Trophoblast cell (in vitro differentiated cells and primary cell): ENCODE results near the gene EPB42.

Experiments used
- DNase-seq, 2 donors: peaks; one replicate each; pipeline ENCODE4 v3.0.0-alpha.2; 2016
- H2AFZ ChIP-seq: 2 replicates; pipeline ENCODE4 v1.6.1; 2013; ENCODE audit warnings: low read length, moderate library complexity, mild to moderate bottlenecking; ENCODE audit not compliant: insufficient read depth, poor library complexity
- H2AK5ac ChIP-seq: 2 replicates; pipeline ENCODE4 v1.6.1; 2013; ENCODE audit warnings: mild to moderate bottlenecking, low read length
- H2BK120ac ChIP-seq: 2 replicates; pipeline ENCODE4 v1.6.1; 2013; ENCODE audit warnings: low read length, mild to moderate bottlenecking, moderate library complexity; ENCODE audit not compliant: insufficient read depth, poor library complexity
- H2BK12ac ChIP-seq: 2 replicates; pipeline ENCODE4 v1.6.1; 2013; ENCODE audit warnings: mild to moderate bottlenecking, low read length, moderate library complexity
- H2BK5ac ChIP-seq: 2 replicates; pipeline ENCODE4 v1.6.1; 2013; ENCODE audit warnings: low read length, low read depth, moderate library complexity, mild to moderate bottlenecking; ENCODE audit not compliant: poor library complexity
- H3K14ac ChIP-seq: 2 replicates; pipeline ENCODE4 v1.6.1; 2013; ENCODE audit warnings: mild to moderate bottlenecking, low read length
- H3K18ac ChIP-seq: 2 replicates; pipeline ENCODE4 v1.6.1; 2013; ENCODE audit warnings: mild to moderate bottlenecking, low read length
- H3K23ac ChIP-seq: 2 replicates; pipeline ENCODE4 v1.6.1; 2013; ENCODE audit warnings: low read length
- H3K27ac ChIP-seq: 2 replicates; pipeline ENCODE4 v1.5.1; 2013; ENCODE audit warnings: low read depth, mild to moderate bottlenecking, inconsistent platforms, low read length, moderate library complexity
- H3K27me3 ChIP-seq: 2 replicates; pipeline ENCODE4 v1.6.1; 2013; ENCODE audit warnings: inconsistent platforms, mild to moderate bottlenecking, low read length, moderate library complexity; ENCODE audit not compliant: insufficient read depth
- H3K36me3 ChIP-seq, 2 experiments: 1 replicate in 1 of 2; 2 replicates in 1 of 2; pipeline ENCODE4 v1.6.1; 2013; ENCODE audit warnings: low read length in 2 of 2, mild to moderate bottlenecking in 2 of 2, moderate library complexity in 1 of 2; ENCODE audit not compliant: insufficient read depth in 2 of 2, control insufficient read depth in 1 of 2
- H3K4ac ChIP-seq: 2 replicates; pipeline ENCODE4 v1.6.1; 2013; ENCODE audit warnings: low read depth, mild to moderate bottlenecking, low read length, moderate library complexity
- H3K4me1 ChIP-seq, 2 experiments: 1 replicate in 1 of 2; 2 replicates in 1 of 2; pipeline ENCODE4 v1.6.1; 2013; ENCODE audit warnings: low read length in 2 of 2, mild to moderate bottlenecking in 2 of 2, moderate library complexity in 1 of 2; ENCODE audit not compliant: insufficient read depth in 2 of 2, control insufficient read depth in 1 of 2
- H3K4me2 ChIP-seq: 2 replicates; pipeline ENCODE4 v1.6.1; 2013; ENCODE audit warnings: inconsistent platforms, mild to moderate bottlenecking, low read length, moderate library complexity
- H3K4me3 ChIP-seq: 2 replicates; pipeline ENCODE4 v1.5.1; 2013; ENCODE audit warnings: mild to moderate bottlenecking, low read depth, low read length, inconsistent platforms
- H3K79me1 ChIP-seq: one replicate; pipeline ENCODE4 v1.6.1; 2013; ENCODE audit warnings: low read length
- H3K79me2 ChIP-seq: 2 replicates; pipeline ENCODE4 v1.6.1; 2013; ENCODE audit warnings: low read length, mild to moderate bottlenecking; ENCODE audit not compliant: control insufficient read depth, insufficient read depth, poor library complexity
- H3K9ac ChIP-seq: 2 replicates; pipeline ENCODE4 v1.6.1; 2013; ENCODE audit warnings: mild to moderate bottlenecking, low read length
- H3K9me3 ChIP-seq: 2 replicates; pipeline ENCODE4 v1.6.1; 2013; ENCODE audit warnings: low read depth, mild to moderate bottlenecking, control low read depth, inconsistent platforms, low read length; ENCODE audit not compliant: insufficient read depth
- H4K12ac ChIP-seq: 2 replicates; pipeline ENCODE4 v1.6.1; 2013; ENCODE audit warnings: low read depth, mild to moderate bottlenecking, low read length, moderate library complexity
- H4K8ac ChIP-seq: 2 replicates; pipeline ENCODE4 v1.6.1; 2013; ENCODE audit warnings: low read depth, mild to moderate bottlenecking, low read length, moderate library complexity
- H4K91ac ChIP-seq: one replicate; pipeline ENCODE4 v1.6.1; 2013; ENCODE audit warnings: low read depth, mild to moderate bottlenecking, low read length, moderate library complexity
- WGBS: extraction: QIAGEN DNeasy Blood & Tissue Kit; methylation state at CpG from one replicate; pipeline ENCODE4 v1.1.7; 2013; ENCODE audit warnings: missing lambda C conversion rate; ENCODE audit not compliant: insufficient read length, insufficient coverage; ENCODE audit errors: extremely low coverage; 5-methylcytosine and 5-hydroxymethylcytosine counted together

Gene EPB42

DNA sequence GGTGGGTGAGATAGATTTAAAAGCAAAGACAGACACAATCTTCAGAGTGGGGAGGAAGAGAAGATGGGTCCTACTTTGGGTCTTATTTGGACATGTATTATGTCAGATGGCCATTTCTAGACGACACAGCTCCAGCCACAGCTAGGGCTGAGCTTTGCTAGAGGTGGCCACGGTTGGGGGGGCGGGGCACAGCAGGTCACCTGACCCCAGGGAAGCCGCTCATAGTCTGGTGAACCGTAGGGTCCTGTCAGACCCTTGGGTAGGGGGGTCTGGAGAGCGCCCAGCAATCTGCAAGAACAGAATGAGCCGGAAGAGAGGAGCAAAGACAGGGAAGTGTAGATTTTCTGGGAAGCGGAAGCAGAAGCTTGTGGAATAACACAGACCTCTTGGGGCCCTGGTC is 6.6 kb downstream of the EPB42 start:
- H3K9me3 ChIP-seq: no peaks in the 10 kb centered on the region
- no CpG with 5 or more reads among the region's 8 CpGs for WGBS
- no peak overlapping the region for H2BK12ac ChIP-seq
- no peaks in the 10 kb centered on the region for H3K4me1 ChIP-seq
- H3K14ac ChIP-seq: no peak overlapping the region
- no peak overlapping the region for H3K9ac ChIP-seq
- H3K4me2 ChIP-seq: no peak overlapping the region
- H3K27me3 ChIP-seq: no peaks in the 10 kb centered on the region
- no peak for DNase-seq
- no peak overlapping the region for H3K23ac ChIP-seq
- H3K36me3 ChIP-seq: no peaks in the 10 kb centered on the region
- no peak overlapping the region for H3K4me3 ChIP-seq
- H3K18ac ChIP-seq: no peak overlapping the region
- H3K79me1 ChIP-seq: no peaks in the 10 kb centered on the region
- no peak overlapping the region for H4K91ac ChIP-seq
- H2AK5ac ChIP-seq: no peak overlapping the region
- H3K79me2 ChIP-seq: no peaks in the 10 kb centered on the region
- no peak overlapping the region for H3K4ac ChIP-seq
- no peak overlapping the region for H2BK120ac ChIP-seq
- no peak overlapping the region for H2AFZ ChIP-seq
- no peak overlapping the region for H3K27ac ChIP-seq
- no peak overlapping the region for H2BK5ac ChIP-seq
- H4K8ac ChIP-seq: no peak overlapping the region
- no peak overlapping the region for H4K12ac ChIP-seq

DNA sequence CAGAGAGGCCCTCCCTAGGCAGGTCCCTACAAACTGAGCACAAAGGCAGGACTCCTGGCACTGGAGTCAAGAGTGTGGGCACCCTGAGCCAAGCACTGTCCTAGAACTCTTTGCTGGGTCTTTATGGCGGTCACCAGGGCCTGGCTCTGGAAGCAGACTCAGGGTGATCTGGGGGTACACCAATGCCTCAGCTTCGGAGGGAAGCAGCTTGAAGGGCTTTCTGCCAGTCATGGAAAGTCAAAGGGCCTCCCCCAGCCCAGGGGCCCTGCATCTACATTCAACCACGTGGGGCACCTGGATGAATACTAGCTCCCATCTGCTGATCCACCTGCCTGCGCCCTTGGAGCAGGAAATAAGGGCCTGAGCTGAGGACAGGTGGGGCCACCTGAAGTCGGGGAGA is 7.4 kb downstream of the EPB42 start:
- Histone ChIP-seq H2AK5ac (no peak overlapping the region), H3K14ac (no peak overlapping the region), H4K8ac (no peak overlapping the region), H3K4ac (no peak overlapping the region), H3K79me1 (no peaks in the 10 kb centered on the region), H4K12ac (no peak overlapping the region), H2BK120ac (no peak overlapping the region), H3K23ac (no peak overlapping the region), H3K4me1 (no peaks in the 10 kb centered on the region), H2BK12ac (no peak overlapping the region), H3K9ac (no peak overlapping the region), H4K91ac (no peak overlapping the region), H3K18ac (no peak overlapping the region), H3K36me3 (no peaks in the 10 kb centered on the region), H3K9me3 (no peaks in the 10 kb centered on the region), H3K27me3 (no peaks in the 10 kb centered on the region), H3K4me2 (no peak overlapping the region), H2BK5ac (no peak overlapping the region), H2AFZ (no peak overlapping the region), H3K79me2 (no peaks in the 10 kb centered on the region), H3K27ac (no peak overlapping the region), H3K4me3 (no peak overlapping the region)
- no peak for DNase-seq
- no CpG with 5 or more reads among the region's 5 CpGs for WGBS

DNA sequence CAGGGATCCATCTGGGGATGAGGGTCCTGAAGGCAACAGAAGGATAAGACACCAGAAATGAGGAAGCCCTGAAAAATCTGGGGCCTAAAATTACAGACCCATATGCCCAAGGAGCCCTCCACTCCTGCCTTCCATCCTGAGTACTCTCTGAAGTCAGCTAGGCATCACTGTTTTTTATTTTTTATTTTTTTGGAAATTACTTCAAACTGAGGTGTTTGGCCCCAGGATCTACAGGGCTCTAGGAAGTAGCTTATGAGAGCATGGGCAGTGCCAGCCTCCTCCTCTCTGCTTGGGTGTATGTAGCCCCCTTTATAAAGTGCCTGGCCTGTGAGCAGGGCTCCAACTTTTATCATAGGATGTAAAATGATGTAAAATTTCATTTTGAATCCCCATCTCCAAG is 7.9 kb downstream of the EPB42 start:
- Histone ChIP-seq H3K18ac (no peak overlapping the region), H2BK120ac (no peak overlapping the region), H3K79me1 (no peaks in the 10 kb centered on the region), H3K79me2 (no peaks in the 10 kb centered on the region), H2BK5ac (no peak overlapping the region), H3K4me1 (no peaks in the 10 kb centered on the region), H3K36me3 (no peaks in the 10 kb centered on the region), H4K12ac (no peak overlapping the region), H3K4me3 (no peak overlapping the region), H4K8ac (no peak overlapping the region), H3K23ac (no peak overlapping the region), H2AK5ac (no peak overlapping the region), H3K4me2 (no peak overlapping the region), H4K91ac (no peak overlapping the region), H3K4ac (no peak overlapping the region), H3K9ac (no peak overlapping the region), H3K14ac (no peak overlapping the region), H3K27me3 (no peaks in the 10 kb centered on the region), H3K27ac (no peak overlapping the region), H3K9me3 (no peaks in the 10 kb centered on the region), H2BK12ac (no peak overlapping the region), H2AFZ (no peak overlapping the region)
- DNase-seq: no peak

DNA sequence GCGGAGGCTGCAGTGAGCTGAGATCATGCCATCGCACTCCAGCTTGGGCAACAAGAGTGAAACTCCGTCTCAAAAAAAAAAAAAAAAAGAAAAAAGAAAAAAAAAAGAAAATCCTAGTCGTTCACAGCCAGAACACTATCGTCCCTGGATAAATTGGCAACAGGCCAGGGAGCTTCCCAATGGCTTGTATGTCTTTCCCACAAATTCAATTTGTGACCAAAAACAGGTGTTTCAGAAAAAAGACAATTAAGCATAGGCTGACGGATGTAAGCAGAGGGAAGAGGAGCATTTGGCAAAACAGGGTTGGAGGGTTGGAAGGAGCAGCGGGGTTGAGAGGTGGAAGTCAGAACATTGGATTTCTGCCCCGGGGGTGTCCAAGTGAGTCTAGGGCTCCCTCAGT is 8.5 kb downstream of the EPB42 start:
- Histone ChIP-seq H3K79me1 (no peaks in the 10 kb centered on the region), H2AFZ (no peak overlapping the region), H2BK12ac (no peak overlapping the region), H3K79me2 (no peaks in the 10 kb centered on the region), H3K9me3 (no peaks in the 10 kb centered on the region), H3K4me1 (no peaks in the 10 kb centered on the region), H2BK120ac (no peak overlapping the region), H3K36me3 (no peaks in the 10 kb centered on the region), H3K9ac (no peak overlapping the region), H3K4me3 (no peak overlapping the region), H3K27me3 (no peaks in the 10 kb centered on the region), H3K14ac (no peak overlapping the region), H2BK5ac (no peak overlapping the region), H3K18ac (no peak overlapping the region), H3K23ac (no peak overlapping the region), H4K91ac (no peak overlapping the region), H3K4ac (no peak overlapping the region), H2AK5ac (no peak overlapping the region), H4K12ac (no peak overlapping the region), H4K8ac (no peak overlapping the region), H3K27ac (no peak overlapping the region), H3K4me2 (no peak overlapping the region)
- no CpG with 5 or more reads among the region's 8 CpGs for WGBS
- DNase-seq: no peak
